Liver (tissue), 9 donors: ENCODE measurements around the gene DNA2. TPM values are rescaled to one million over a fixed set of nuclear protein-coding genes. Genes with fewer than 3 reads are reported as not detected.
"Not testable (repeated sequence)": the region's sequence is repeated elsewhere in the genome, so short reads cannot be mapped to it uniquely, and the experiment has no call there.

Experiments
- DNase-seq: peaks from one replicate; pipeline ENCODE4 v3.0.0-alpha.2; 2017; ENCODE audit warnings: low spot score
- H3K27ac ChIP-seq, 2 donors: one replicate each; pipeline ENCODE4 v1.7.0; 2013; ENCODE audit warnings: inconsistent platforms in 2 of 2, low read length in 2 of 2, control low read depth in 1 of 2, low read depth in 1 of 2, mild to moderate bottlenecking in 1 of 2
- H3K27me3 ChIP-seq, 4 donors: one replicate each; pipeline versions ENCODE4 v1.6.1 to v1.7.0; 2013; ENCODE audit warnings: low read length in 3 of 4, inconsistent platforms in 1 of 4, mild to moderate bottlenecking in 1 of 4, moderate library complexity in 1 of 4; ENCODE audit not compliant: control insufficient read depth in 4 of 4, insufficient read depth in 4 of 4
- H3K36me3 ChIP-seq, 4 donors: one replicate each; pipeline versions ENCODE4 v1.6.1 to v1.7.0; 2013; ENCODE audit warnings: low read length in 3 of 4, mild to moderate bottlenecking in 3 of 4, low read depth in 1 of 4, moderate library complexity in 1 of 4; ENCODE audit not compliant: control insufficient read depth in 4 of 4, insufficient read depth in 3 of 4
- H3K4me1 ChIP-seq, 4 donors: one replicate each; pipeline versions ENCODE4 v1.6.1 to v1.7.0; 2013; ENCODE audit warnings: low read length in 3 of 4, mild to moderate bottlenecking in 3 of 4, moderate library complexity in 1 of 4; ENCODE audit not compliant: control insufficient read depth in 4 of 4, insufficient read depth in 4 of 4
- H3K4me3 ChIP-seq, 3 donors: one replicate each; pipeline versions ENCODE4 v1.6.1 to v1.7.0; 2013; ENCODE audit warnings: low read length in 3 of 3, control low read depth in 1 of 3, low read depth in 1 of 3, mild to moderate bottlenecking in 1 of 3
- H3K9ac ChIP-seq, 2 donors: one replicate each; pipeline ENCODE4 v1.7.0; 2013; ENCODE audit warnings: low read length in 2 of 2, mild to moderate bottlenecking in 2 of 2, moderate library complexity in 2 of 2, control low read depth in 1 of 2, low read depth in 1 of 2
- H3K9me3 ChIP-seq, 4 donors: one replicate each; pipeline versions ENCODE4 v1.6.1 to v1.7.0; 2013; ENCODE audit warnings: low read length in 3 of 4; ENCODE audit not compliant: control insufficient read depth in 4 of 4
- ATF3 ChIP-seq: IDR thresholded peaks from 2 replicates; pipeline ENCODE4 v1.6.1; 2016; ENCODE audit warnings: antibody characterized with exemption
- CTCF ChIP-seq: fragments of 150-350 bp; IDR thresholded peaks from 2 replicates; pipeline ENCODE4 v1.5.1; 2017; ENCODE audit warnings: improper control_type of control experiment, low read depth, low read length; ENCODE audit not compliant: missing input control
- EGR1 ChIP-seq, 2 donors: IDR thresholded peaks; 2 replicates each; pipeline ENCODE4 v1.6.1; 2016 to 2018; ENCODE audit warnings: antibody characterized with exemption in 2 of 2, low read depth in 2 of 2
- FOXA1 ChIP-seq: IDR thresholded peaks from 2 replicates; pipeline ENCODE4 v1.6.1; 2016; ENCODE audit warnings: antibody characterized with exemption
- FOXA2 ChIP-seq: IDR thresholded peaks from 2 replicates; pipeline ENCODE4 v1.6.1; 2016; ENCODE audit warnings: antibody characterized with exemption
- GABPA ChIP-seq, 2 donors: IDR thresholded peaks in 1 of 2; conservative IDR thresholded peaks in 1 of 2; 2 replicates each; pipeline ENCODE4 v1.6.1; 2016; ENCODE audit warnings: antibody characterized with exemption in 2 of 2, mild to moderate bottlenecking in 1 of 2, moderate library complexity in 1 of 2
- HNF4A ChIP-seq, 2 donors: conservative IDR thresholded peaks; 2 replicates each; pipeline ENCODE4 v1.6.1; 2016; ENCODE audit warnings: antibody characterized with exemption in 2 of 2, mild to moderate bottlenecking in 2 of 2
- HNF4G ChIP-seq: IDR thresholded peaks from 2 replicates; pipeline ENCODE4 v1.6.1; 2016; ENCODE audit warnings: antibody characterized with exemption
- JUND ChIP-seq, 2 donors: IDR thresholded peaks; 2 replicates each; pipeline ENCODE4 v1.6.1; 2016; ENCODE audit warnings: antibody characterized with exemption in 2 of 2
- NR2F2 ChIP-seq: IDR thresholded peaks from 2 replicates; pipeline ENCODE4 v1.6.1; 2016; ENCODE audit warnings: antibody characterized with exemption
- RAD21 ChIP-seq, 2 donors: IDR thresholded peaks; 2 replicates each; pipeline ENCODE4 v1.6.1; 2016; ENCODE audit warnings: antibody characterized with exemption in 2 of 2, mild to moderate bottlenecking in 2 of 2
- REST ChIP-seq: IDR thresholded peaks from 2 replicates; pipeline ENCODE4 v1.6.1; 2016; ENCODE audit warnings: antibody characterized with exemption, mild to moderate bottlenecking
- RXRA ChIP-seq, 2 donors: IDR thresholded peaks; 2 replicates each; pipeline ENCODE4 v1.6.1; 2017 to 2018; ENCODE audit warnings: antibody characterized with exemption in 2 of 2, mild to moderate bottlenecking in 1 of 2
- SP1 ChIP-seq: IDR thresholded peaks from 2 replicates; pipeline ENCODE4 v1.6.1; 2018; ENCODE audit warnings: antibody characterized with exemption, mild to moderate bottlenecking
- TAF1 ChIP-seq: conservative IDR thresholded peaks from 2 replicates; pipeline ENCODE4 v1.6.1; 2016; ENCODE audit warnings: antibody characterized with exemption, mild to moderate bottlenecking
- YY1 ChIP-seq: IDR thresholded peaks from 2 replicates; pipeline ENCODE4 v1.6.1; 2016; ENCODE audit warnings: antibody characterized with exemption, mild to moderate bottlenecking
- WGBS: extraction: QIAGEN DNeasy Blood & Tissue Kit; methylation state at CpG from one replicate; pipeline ENCODE4 v1.1.7; 2013; 5-methylcytosine and 5-hydroxymethylcytosine counted together
- polyA plus RNA-seq, 2 donors: library from polyadenylated mRNA; stranded (reverse) in 1 of 2; unstranded in 1 of 2; fragments of 200-250 nt in 1 of 2; fragments of >200 nt in 1 of 2; fragmentation: Nextera tagmentation in 1 of 2; extraction: Ambion mirVana in 1 of 2; gene quantifications; one replicate each; pipeline versions ENCODE4 v1.2.1 to v1.2.3, GENCODE V29; 2013 to 2015
- total RNA-seq, 2 donors: library from RNA; depleted of rRNA; stranded (reverse); fragments of >200 nt; gene quantifications; one replicate each; pipeline ENCODE4 v1.2.3, GENCODE V29; 2014
- TF ChIP-seq, protein P1 (sequence below): IDR thresholded peaks from 2 replicates; pipeline ENCODE4 v1.6.1; 2016; ENCODE audit warnings: antibody characterized with exemption
- TF ChIP-seq, protein P2 (sequence below): IDR thresholded peaks from 2 replicates; pipeline ENCODE4 v1.6.1; 2016; ENCODE audit warnings: antibody characterized with exemption
- donor health status: healthy.
- donor health status: healthy.
- donor health status: healthy.
- donor health status: healthy.
- donor health status: healthy.

The DNA2 gene
- total and polyA plus RNA-seq, 4 donors = 0.50 to 17.5 (median 4.3) TPM

DNA sequence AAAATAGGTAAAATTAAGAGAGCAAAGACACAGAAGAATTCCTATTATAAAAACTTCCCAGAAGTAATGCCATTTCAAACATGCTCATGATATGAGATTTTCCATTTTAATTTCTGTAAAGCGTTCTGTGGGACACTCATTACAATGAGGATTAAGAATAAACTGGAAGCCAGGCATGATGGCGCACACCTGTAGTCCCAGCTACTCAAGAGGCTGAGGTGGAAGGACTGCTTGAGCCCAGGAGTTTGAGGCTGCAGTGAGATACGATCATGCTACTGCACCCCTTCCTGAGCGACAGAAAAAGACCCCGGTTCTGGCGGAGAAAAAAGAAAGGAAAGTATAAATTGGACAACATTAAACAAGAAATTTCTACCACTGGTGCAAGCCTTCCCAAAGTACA is 1.5 kb downstream of the DNA2 start (continued):
- TF ChIP-seq REST (no peak), YY1 (no peak), EGR1 (IDR thresholded peaks at IDR 0.05; ENCODE audit: low read depth in 2 of 2) (no peak)

DNA sequence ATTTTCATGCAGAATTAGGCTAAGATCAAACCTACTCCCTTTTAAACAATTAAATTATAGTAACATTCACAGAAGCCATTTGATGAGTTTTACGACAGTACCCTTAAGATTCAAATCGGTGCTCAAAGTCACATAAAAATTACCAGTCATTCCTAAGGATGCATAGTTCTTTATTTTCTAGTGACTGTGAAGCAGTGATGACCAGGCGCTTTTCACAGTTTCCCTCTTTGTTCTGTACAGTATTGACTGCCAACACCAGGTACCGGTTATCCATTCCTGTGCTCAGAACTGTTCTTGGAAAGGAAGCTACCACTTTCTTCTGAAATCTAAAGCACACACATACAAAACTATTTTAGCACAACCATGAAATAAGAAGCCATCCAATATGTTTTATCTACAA is 1.9 kb downstream of the DNA2 start:
- Histone ChIP-seq H3K36me3 (no peaks in the 10 kb centered on the region), H3K27me3 (no peaks in the 10 kb centered on the region), H3K4me3 (no peak overlapping the region), H3K9me3 (no peaks in the 10 kb centered on the region), H3K9ac (no peak overlapping the region), H3K27ac (no peak overlapping the region), H3K4me1 (peaks cover 0 to 12% (median 9%) of the 10 kb centered on the region in 4 donors)
- no peak for DNase-seq
- WGBS = 96% methylated on average over 4 of the region's 4 CpGs
- TF ChIP-seq RXRA (IDR thresholded peaks at IDR 0.05) = no peak
- TF ChIP-seq HNF4A (conservative IDR thresholded peaks at IDR 0.05) = no peak
- TF ChIP-seq GABPA (IDR thresholded peaks at IDR 0.05 in 1 of 2, conservative IDR thresholded peaks at IDR 0.05 in 1 of 2) = no peak
- TF ChIP-seq, protein P1, sequence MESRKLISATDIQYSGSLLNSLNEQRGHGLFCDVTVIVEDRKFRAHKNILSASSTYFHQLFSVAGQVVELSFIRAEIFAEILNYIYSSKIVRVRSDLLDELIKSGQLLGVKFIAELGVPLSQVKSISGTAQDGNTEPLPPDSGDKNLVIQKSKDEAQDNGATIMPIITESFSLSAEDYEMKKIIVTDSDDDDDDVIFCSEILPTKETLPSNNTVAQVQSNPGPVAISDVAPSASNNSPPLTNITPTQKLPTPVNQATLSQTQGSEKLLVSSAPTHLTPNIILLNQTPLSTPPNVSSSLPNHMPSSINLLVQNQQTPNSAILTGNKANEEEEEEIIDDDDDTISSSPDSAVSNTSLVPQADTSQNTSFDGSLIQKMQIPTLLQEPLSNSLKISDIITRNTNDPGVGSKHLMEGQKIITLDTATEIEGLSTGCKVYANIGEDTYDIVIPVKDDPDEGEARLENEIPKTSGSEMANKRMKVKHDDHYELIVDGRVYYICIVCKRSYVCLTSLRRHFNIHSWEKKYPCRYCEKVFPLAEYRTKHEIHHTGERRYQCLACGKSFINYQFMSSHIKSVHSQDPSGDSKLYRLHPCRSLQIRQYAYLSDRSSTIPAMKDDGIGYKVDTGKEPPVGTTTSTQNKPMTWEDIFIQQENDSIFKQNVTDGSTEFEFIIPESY = no peak
- TF ChIP-seq HNF4G = no peak
- TF ChIP-seq NR2F2 = no peak
- no peak for TF ChIP-seq JUND (IDR thresholded peaks at IDR 0.05)
- no peak for TF ChIP-seq SP1
- TF ChIP-seq ATF3 = no peak
- no peak for TF ChIP-seq CTCF
- TF ChIP-seq, protein P2, sequence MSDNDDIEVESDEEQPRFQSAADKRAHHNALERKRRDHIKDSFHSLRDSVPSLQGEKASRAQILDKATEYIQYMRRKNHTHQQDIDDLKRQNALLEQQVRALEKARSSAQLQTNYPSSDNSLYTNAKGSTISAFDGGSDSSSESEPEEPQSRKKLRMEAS = no peak
- no peak for TF ChIP-seq TAF1
- no peak for TF ChIP-seq RAD21 (IDR thresholded peaks at IDR 0.05)
- no peak for TF ChIP-seq FOXA2
- no peak for TF ChIP-seq FOXA1
- TF ChIP-seq YY1 = no peak

- not testable (repeated sequence) for H3K27me3 ChIP-seq, H3K4me3 ChIP-seq, H3K36me3 ChIP-seq, H3K9me3 ChIP-seq, H3K9ac ChIP-seq, H3K27ac ChIP-seq, DNase-seq, H3K4me1 ChIP-seq
- WGBS = 85% methylated on average over 4 of the region's 4 CpGs
Measured at GRCh38 chr10:68464729-68465128, 7.0 kb downstream of the DNA2 start.
